SIG-M5 (cell line): ENCODE results near the gene CDCA5.

Source experiments
- DNase-seq: peaks from one replicate; lab custom pipeline; 2025; lab: John Stamatoyannopoulos, UW

The CDCA5 gene

GRCh38 chr11:65071907-65072630 is 11.8 kb downstream of the CDCA5 start:
- no peak for DNase-seq

GRCh38 chr11:65069217-65069616 is 14.6 kb downstream of the CDCA5 start:
- no peak for DNase-seq

DNA sequence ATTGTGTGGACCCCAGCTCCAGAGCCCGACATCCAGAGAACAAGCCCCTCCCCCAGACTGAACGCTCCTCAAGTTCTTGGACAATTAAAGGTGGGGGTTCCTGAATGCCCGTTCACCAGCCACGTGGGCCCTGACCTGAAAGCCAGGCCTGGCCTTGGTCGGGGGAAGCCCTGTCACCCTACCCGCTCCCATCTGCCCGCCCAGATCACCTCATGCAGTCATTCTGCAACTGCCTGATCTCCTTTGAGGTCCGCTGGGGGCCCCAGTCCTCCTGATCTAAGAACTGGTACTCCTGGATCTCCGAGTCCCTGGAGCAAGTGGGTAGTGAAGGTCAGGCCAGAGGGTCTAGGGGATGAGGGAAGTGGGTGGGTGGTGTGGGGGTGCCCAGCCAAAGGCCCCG is 16.4 kb downstream of the CDCA5 start:
- DNase-seq, result no peak

DNA sequence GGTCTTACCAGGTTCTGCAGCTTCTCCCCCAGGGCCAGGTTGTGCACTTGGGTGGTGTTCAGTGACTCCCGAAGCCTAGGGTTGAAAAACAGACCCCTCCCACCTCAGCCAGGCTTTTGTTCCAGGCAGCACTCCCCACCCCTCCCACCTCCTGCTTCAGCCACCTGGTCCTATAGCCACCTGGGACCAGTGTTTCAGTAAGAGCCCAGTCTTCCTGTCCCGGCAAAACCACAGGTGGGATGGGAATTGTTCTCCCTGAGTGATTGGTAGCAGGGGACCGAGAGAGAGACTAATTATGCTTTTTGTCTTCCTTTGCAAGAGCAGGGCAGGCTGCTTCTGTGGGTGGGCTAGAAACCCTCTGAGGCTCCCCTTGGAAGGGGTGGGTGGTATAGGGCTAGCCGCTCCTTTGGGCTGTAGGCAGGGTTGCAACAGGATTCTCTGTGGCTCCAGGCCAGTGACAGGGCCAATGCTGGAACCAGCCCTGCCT is 17.0 kb downstream of the CDCA5 start:
- no peak for DNase-seq

GRCh38 chr11:65066315-65066714 is 17.5 kb downstream of the CDCA5 start:
- DNase-seq, result no peak

GRCh38 chr11:65065851-65066250 is 18.0 kb downstream of the CDCA5 start:
- no peak for DNase-seq

GRCh38 chr11:65064847-65065240 is 19.0 kb downstream of the CDCA5 start:
- DNase-seq, result no peak

DNA sequence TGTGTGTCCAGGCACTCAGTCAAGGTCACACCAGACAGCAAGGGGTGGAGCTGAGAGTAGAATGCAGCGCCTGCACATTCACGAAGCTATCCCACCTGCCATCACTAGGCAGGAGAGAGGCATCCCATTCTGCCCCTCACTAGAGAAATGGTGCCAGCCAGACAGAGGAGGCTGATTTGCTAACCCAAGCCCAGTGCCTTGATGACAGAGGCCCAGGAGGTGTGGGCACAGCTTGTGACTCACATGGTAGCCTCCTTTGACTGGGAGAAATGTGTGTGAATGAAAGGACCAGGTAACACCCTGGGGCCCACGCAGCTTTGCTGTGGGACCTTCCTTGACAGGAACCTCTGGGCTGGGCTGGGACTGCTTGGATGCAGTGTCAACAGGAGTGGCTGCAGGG is 20.3 kb downstream of the CDCA5 start:
- no peak for DNase-seq

DNA sequence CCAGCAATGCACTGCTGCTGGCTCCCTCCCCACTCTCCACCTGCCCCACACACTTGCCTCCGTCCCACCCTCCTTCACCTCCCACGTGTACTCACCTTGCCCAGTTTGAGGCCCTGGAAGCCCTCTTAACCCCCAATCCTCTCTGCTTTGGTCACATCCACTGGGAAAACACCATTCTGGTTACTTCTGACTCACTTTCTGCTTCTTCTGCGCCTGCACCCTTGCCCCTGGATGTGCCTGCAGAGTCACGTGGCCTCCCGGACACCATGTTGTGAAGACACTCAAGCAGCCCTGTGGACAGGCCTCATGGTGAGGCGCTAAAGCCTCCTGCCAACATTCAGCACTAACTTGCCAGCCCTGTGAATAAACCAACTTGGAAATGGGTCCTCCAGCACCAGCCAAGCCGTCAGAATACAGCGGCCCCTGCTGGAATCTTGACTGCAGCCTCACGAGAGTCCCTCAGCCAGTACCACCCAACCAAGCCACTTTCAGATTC is 22.9 kb downstream of the CDCA5 start:
- no peak for DNase-seq

GRCh38 chr11:65059959-65060824 is 23.6 kb downstream of the CDCA5 start:
- DNase-seq, result no peak

DNA sequence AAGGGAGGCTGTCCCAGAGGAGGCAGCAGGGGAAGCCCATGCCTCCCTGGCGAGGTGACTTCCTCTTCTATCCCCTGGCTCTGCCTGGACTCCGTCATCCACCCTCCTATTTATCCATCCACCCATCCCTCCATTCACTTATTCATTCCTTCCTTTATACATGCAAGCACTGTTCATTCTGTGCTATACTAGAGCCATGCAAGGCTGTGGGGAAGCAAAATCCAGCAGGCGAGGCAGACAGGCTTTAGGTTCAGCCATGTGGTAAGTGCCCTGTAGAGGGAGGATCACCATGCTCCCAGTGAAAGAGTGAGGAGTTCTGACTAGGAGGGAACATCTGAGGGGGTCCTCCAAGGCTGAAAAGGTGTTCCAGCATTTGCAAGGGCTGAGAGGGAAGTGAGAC is 24.3 kb downstream of the CDCA5 start:
- DNase-seq, result no peak

GRCh38 chr11:65058419-65059054 is 25.3 kb downstream of the CDCA5 start, which contains the start of gene NAALADL1:
NAALADL1 (minus strand) TSS chr11:65058553; CDS start chr11:65058521, 32 bp downstream.
- DNase-seq, result no peak

DNA sequence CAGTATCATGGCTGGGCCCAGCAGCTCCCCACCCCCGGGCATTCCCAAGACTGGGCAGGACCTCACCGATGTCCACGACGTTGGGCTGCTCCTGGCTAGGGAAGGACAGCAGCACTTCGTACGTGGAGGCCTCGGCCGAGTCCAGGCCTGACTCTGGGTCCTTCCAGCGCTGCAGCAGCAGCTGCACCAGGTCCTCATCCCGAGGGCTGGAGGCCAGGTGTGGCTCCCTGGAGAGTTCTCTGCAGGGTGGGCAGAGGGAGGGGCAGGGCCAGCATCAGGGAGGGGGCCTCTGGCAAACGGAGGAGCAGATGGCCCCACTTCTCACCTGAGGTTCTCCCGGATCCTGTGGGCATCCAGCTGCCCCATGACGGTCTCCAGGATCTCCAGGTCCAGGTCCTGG is 25.8 kb downstream of the CDCA5 start:
- DNase-seq, result no peak

GRCh38 chr11:65057526-65057925 is 26.3 kb downstream of the CDCA5 start:
- no peak for DNase-seq

- no peak for DNase-seq
Observed at GRCh38 chr11:65056999-65057398, 26.8 kb downstream of the CDCA5 start.

- no peak for DNase-seq
Observed at GRCh38 chr11:65055538-65055937, 28.3 kb downstream of the CDCA5 start.

- no peak for DNase-seq
Observed at GRCh38 chr11:65053827-65054508, 29.9 kb downstream of the CDCA5 start.

DNA sequence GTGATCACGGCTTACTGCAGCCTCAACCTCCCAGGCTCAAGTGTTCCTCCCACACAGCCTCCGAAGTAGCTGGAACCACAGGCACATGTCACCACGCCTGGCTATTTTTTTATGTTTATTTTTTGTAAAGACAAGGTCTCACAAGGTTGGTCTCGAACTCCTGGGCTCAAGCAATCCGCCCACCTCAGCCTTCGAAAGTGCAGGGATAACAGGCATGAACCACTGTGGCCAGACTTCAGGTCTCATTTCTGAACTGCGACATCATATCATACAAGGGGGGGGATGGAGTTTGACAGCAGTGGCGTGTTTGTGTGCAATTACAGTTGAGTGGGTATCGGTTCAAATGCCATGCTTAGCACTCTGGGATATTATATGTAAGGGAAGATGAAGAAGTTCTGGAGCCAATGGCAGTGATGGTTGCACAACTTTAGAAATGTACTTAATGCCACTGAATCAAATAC is 32.4 kb downstream of the CDCA5 start:
- DNase-seq, result no peak

DNA sequence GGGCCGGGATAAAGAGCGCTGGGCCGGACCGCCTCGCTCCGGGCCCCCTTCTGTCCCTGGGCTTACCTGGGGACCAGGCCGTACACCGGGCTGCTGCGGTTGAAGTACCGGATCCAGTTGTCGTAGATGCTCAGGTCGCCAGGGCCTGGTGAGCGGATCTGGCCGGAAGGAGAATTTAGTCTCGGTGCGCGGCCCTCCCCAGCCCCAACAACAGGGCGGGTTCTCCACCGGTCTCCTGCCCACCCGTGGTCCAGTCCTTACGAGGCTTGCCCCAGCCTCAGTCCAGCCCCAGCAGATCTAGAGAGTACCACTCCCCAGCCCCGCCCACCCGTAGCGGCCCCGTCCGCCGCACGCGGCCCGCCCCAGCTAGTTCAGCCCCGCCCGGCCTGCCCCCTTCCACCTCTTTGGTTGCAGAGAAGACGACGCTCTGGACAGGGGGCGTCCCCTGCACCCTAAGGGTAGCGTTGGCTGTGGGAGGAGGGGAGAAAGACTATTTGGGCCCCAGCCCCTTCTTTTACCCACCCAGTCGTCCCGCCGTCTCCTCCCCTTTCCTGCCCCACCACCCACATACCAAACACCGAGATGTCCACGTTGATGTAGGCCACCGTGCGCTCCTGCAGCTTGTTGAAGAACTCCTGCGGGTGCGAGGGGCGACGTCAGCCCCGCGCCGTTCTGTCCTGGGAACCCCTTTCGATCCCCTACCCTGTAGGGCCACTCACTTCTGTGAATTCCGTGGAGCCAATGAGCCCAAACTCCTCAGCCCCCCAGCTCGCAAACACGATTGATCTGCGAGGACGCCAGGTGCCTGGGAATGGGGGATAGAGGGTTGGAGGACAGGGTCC is 36.0 kb downstream of the CDCA5 start:
- DNase-seq, result no peak

DNA sequence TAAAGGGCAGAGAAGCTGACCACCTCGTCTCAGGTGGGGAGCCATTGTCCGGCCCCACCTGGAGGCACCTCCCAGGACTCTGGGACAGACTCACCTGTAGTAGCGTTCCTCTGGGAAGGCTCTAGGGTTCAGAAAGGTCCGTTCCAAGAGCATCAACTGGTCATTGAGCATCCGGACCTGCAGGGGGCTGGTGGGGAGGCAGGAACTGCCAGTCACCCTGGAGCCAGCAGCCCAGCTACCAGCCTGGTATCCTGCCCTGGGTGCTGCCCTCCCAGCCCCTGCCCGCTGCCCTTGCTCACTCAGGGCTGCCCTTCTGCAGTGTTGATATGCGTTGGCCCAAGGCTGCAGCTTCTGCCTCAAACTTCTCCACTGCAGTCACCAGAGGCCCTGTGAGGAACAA is 38.1 kb downstream of the CDCA5 start:
- no peak for DNase-seq

DNA sequence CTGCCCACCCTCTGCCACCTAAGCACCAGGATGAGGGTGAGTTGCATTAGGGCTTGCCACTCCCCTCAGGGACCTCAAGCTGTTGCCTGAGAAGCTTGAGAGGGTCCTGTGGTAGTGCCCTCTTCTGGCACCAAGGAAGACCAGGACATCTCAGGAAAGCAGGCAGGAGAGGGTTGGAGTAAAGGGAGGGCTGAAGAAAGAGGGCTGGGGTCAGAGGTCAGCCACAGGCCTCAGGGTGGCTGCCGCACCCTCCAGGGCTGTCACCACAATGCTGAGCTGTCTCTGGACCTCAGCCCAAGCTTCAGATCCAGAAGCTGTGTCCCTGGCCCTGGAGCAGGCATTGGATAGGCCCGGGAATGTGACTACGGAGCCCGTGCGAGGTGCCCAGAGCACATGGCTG is 38.8 kb downstream of the CDCA5 start:
- DNase-seq, result no peak
